ENCODE data around the gene KCNH8.

Gene KCNH8

GRCh38 chr3:19488939-19489338 lies 340.6 kb downstream of the KCNH8 start:
- ChIA-PET CTCF (no interaction called here), POLR2A (no interaction called here)
- no peak for TF ChIP-seq BHLHE40 (IDR thresholded peaks at IDR 0.05; ENCODE audit: borderline replicate concordance)
- TF ChIP-seq ELF4 (IDR thresholded peaks at IDR 0.05), result no peak
- no peak for TF ChIP-seq FOXM1 (IDR thresholded peaks at IDR 0.05; ENCODE audit: borderline replicate concordance)
- TF ChIP-seq FOXA1 (IDR thresholded peaks at IDR 0.05), result no peak
- no peak for TF ChIP-seq NFRKB (IDR thresholded peaks at IDR 0.05)
- TF ChIP-seq PKNOX1 (IDR thresholded peaks at IDR 0.05), result no peak
- no peak for TF ChIP-seq TARDBP (IDR thresholded peaks at IDR 0.05)
- DNase-seq (ENCODE audit: extremely low spot score), result no peak

- no peak for DNase-seq (ENCODE audit: extremely low spot score)
- TF ChIP-seq L3MBTL2 (conservative IDR thresholded peaks at IDR 0.05) (no peak), PKNOX1 (IDR thresholded peaks at IDR 0.05) (no peak), FOXA1 (IDR thresholded peaks at IDR 0.05) (no peak), FOXK2 (IDR thresholded peaks at IDR 0.05) (no peak), BHLHE40 (IDR thresholded peaks at IDR 0.05; ENCODE audit: borderline replicate concordance) (no peak), HDGF (IDR thresholded peaks at IDR 0.05; ENCODE audit: borderline replicate concordance) (no peak), TARDBP (IDR thresholded peaks at IDR 0.05) (no peak), FOXM1 (IDR thresholded peaks at IDR 0.05; ENCODE audit: borderline replicate concordance) (no peak), LEF1 (IDR thresholded peaks at IDR 0.05; ENCODE audit: borderline replicate concordance) (no peak), SUZ12 (IDR thresholded peaks at IDR 0.05) (no peak)
- ChIA-PET CTCF (no interaction called here), POLR2A (no interaction called here)
These were observed 341.6 kb downstream of the KCNH8 start for GRCh38 chr3:19489936-19490335.

- ChIA-PET CTCF (no interaction called here), POLR2A (no interaction called here)
- DNase-seq (ENCODE audit: extremely low spot score), result no peak
- TF ChIP-seq SP1 (IDR thresholded peaks at IDR 0.05), result no peak
- TF ChIP-seq NFRKB (IDR thresholded peaks at IDR 0.05), result no peak
- TF ChIP-seq HDGF (IDR thresholded peaks at IDR 0.05; ENCODE audit: borderline replicate concordance), result no peak
- TF ChIP-seq ARNT (IDR thresholded peaks at IDR 0.05), result no peak
- TF ChIP-seq SUZ12 (IDR thresholded peaks at IDR 0.05), result no peak
- no peak for TF ChIP-seq TARDBP (IDR thresholded peaks at IDR 0.05)
- TF ChIP-seq PKNOX1 (IDR thresholded peaks at IDR 0.05), result no peak
- no peak for TF ChIP-seq LEF1 (IDR thresholded peaks at IDR 0.05; ENCODE audit: borderline replicate concordance)
- TF ChIP-seq CTBP1 (IDR thresholded peaks at IDR 0.05; ENCODE audit: borderline replicate concordance), result no peak
- TF ChIP-seq ELF4 (IDR thresholded peaks at IDR 0.05), result no peak
- no peak for TF ChIP-seq BHLHE40 (IDR thresholded peaks at IDR 0.05; ENCODE audit: borderline replicate concordance)
These were observed 357.9 kb downstream of the KCNH8 start for GRCh38 chr3:19506171-19506570.

- ChIA-PET POLR2A (no interaction called here), CTCF (no interaction called here)
- TF ChIP-seq NFRKB (IDR thresholded peaks at IDR 0.05) (no peak), L3MBTL2 (conservative IDR thresholded peaks at IDR 0.05) (no peak), FOXA1 (IDR thresholded peaks at IDR 0.05) (no peak), ELF4 (IDR thresholded peaks at IDR 0.05) (no peak), LEF1 (IDR thresholded peaks at IDR 0.05; ENCODE audit: borderline replicate concordance) (no peak)
- DNase-seq (ENCODE audit: extremely low spot score), result no peak
These were observed 374.0 kb downstream of the KCNH8 start for GRCh38 chr3:19522305-19522704.

- CTCF ChIA-PET, result no interaction called here
- POLR2A ChIA-PET, result no interaction called here
- DNase-seq (ENCODE audit: extremely low spot score), result no peak
- no peak for TF ChIP-seq SP1 (IDR thresholded peaks at IDR 0.05)
These were observed 377.8 kb downstream of the KCNH8 start for GRCh38 chr3:19526071-19526470.

- ChIA-PET POLR2A (no interaction called here), CTCF (no interaction called here)
- TF ChIP-seq HDGF (IDR thresholded peaks at IDR 0.05; ENCODE audit: borderline replicate concordance), result no peak
- TF ChIP-seq NFRKB (IDR thresholded peaks at IDR 0.05), result no peak
- no peak for TF ChIP-seq L3MBTL2 (conservative IDR thresholded peaks at IDR 0.05)
- no peak for DNase-seq (ENCODE audit: extremely low spot score)
These were observed 379.4 kb downstream of the KCNH8 start for GRCh38 chr3:19527746-19528145.

- ChIA-PET POLR2A (no interaction called here), CTCF (no interaction called here)
- TF ChIP-seq L3MBTL2 (conservative IDR thresholded peaks at IDR 0.05) (no peak), FOXM1 (IDR thresholded peaks at IDR 0.05; ENCODE audit: borderline replicate concordance) (no peak), PKNOX1 (IDR thresholded peaks at IDR 0.05) (no peak)
- DNase-seq (ENCODE audit: extremely low spot score), result no peak
These were observed 383.1 kb downstream of the KCNH8 start for GRCh38 chr3:19531426-19531825.
